ENCODE data around the gene KLRG1.

KLRG1 gene

GRCh38 chr12:8989413-8989812, at the start of gene KLRG1:
Gene KLRG1 (plus strand): TSS chr12:8989546. CDS start chr12:8989636, 90 bp downstream.
- DNase-seq (ENCODE audit: low spot score): no peak

GRCh38 chr12:8941691-8942478, 47.5 kb upstream of the KLRG1 start:
- no peak for DNase-seq (ENCODE audit: low spot score)

- no peak for DNase-seq (ENCODE audit: low spot score)
Measured at GRCh38 chr12:8943565-8944186, 45.7 kb upstream of the KLRG1 start.

GRCh38 chr12:8946733-8947132, 42.6 kb upstream of the KLRG1 start:
- DNase-seq (ENCODE audit: low spot score): no peak

GRCh38 chr12:8947737-8948136, 41.6 kb upstream of the KLRG1 start:
- DNase-seq (ENCODE audit: low spot score): peak; percentile 8

GRCh38 chr12:8948701-8949341, 40.5 kb upstream of the KLRG1 start:
- DNase-seq (ENCODE audit: low spot score): no peak

GRCh38 chr12:8949342-8950220, 39.8 kb upstream of the KLRG1 start, which contains the start of gene M6PR:
Gene M6PR (minus strand): TSS chr12:8949645. CDS start chr12:8946404, 3,241 bp downstream.
- peak; percentile 93 for DNase-seq (ENCODE audit: low spot score)

GRCh38 chr12:8950221-8950527, 39.2 kb upstream of the KLRG1 start:
- no peak for DNase-seq (ENCODE audit: low spot score)

- peak; percentile 8 for DNase-seq (ENCODE audit: low spot score)
Measured at GRCh38 chr12:8950702-8951478, 38.5 kb upstream of the KLRG1 start.

GRCh38 chr12:8951744-8952143, 37.6 kb upstream of the KLRG1 start:
- no peak for DNase-seq (ENCODE audit: low spot score)

- no peak for DNase-seq (ENCODE audit: low spot score)
Measured at GRCh38 chr12:8953773-8954402, 35.5 kb upstream of the KLRG1 start.

- DNase-seq (ENCODE audit: low spot score): no peak
Measured at GRCh38 chr12:8956073-8956472, 33.3 kb upstream of the KLRG1 start.

- DNase-seq (ENCODE audit: low spot score): no peak
Measured at GRCh38 chr12:8956772-8957171, 32.6 kb upstream of the KLRG1 start.

GRCh38 chr12:8957561-8957960, 31.8 kb upstream of the KLRG1 start:
- DNase-seq (ENCODE audit: low spot score): no peak

- DNase-seq (ENCODE audit: low spot score): no peak
Measured at GRCh38 chr12:8958066-8958465, 31.3 kb upstream of the KLRG1 start.

- DNase-seq (ENCODE audit: low spot score): no peak
Measured at GRCh38 chr12:8960176-8960575, 29.2 kb upstream of the KLRG1 start.

- DNase-seq (ENCODE audit: low spot score): no peak
Measured at GRCh38 chr12:8968761-8969160, 20.6 kb upstream of the KLRG1 start.

GRCh38 chr12:8969861-8970411, 19.4 kb upstream of the KLRG1 start:
- DNase-seq (ENCODE audit: low spot score): no peak

- DNase-seq (ENCODE audit: low spot score): no peak
Measured at GRCh38 chr12:8970432-8970831, 18.9 kb upstream of the KLRG1 start.

GRCh38 chr12:8980137-8980536, 9.2 kb upstream of the KLRG1 start:
- no peak for DNase-seq (ENCODE audit: low spot score)

Measured in hematopoietic multipotent progenitor cell treated with erythropoietin and hydrocortisone succinate and interleukin-3 and kit ligand, for 17 days (in vitro differentiated cells).